Subcutaneous adipose tissue (tissue), 4 donors: ENCODE results near the gene RPL3. TPM values are rescaled to one million over a fixed set of nuclear protein-coding genes. Genes with fewer than 3 reads are reported as not detected.

Experiments
- CTCF ChIP-seq: fragments of 450-650 bp; IDR thresholded peaks from one replicate; pipeline ENCODE4 v1.5.1; 2016; ENCODE audit warnings: low read depth, mild to moderate bottlenecking, control low read depth, antibody characterized with exemption, moderate library complexity
- total RNA-seq, 4 donors: library from RNA; depleted of rRNA; stranded (reverse); fragments of >200 nt; gene quantifications; one replicate each; pipeline ENCODE4 v1.1.0, GENCODE V29; 2016

RPL3 gene
- total RNA-seq, 4 donors from 2014 or later: 1,287 to 1,894 (median 1,495) TPM

GRCh38 chr22:39309881-39310714, 9.3 kb downstream of the RPL3 start:
- TF ChIP-seq CTCF: no peak

DNA sequence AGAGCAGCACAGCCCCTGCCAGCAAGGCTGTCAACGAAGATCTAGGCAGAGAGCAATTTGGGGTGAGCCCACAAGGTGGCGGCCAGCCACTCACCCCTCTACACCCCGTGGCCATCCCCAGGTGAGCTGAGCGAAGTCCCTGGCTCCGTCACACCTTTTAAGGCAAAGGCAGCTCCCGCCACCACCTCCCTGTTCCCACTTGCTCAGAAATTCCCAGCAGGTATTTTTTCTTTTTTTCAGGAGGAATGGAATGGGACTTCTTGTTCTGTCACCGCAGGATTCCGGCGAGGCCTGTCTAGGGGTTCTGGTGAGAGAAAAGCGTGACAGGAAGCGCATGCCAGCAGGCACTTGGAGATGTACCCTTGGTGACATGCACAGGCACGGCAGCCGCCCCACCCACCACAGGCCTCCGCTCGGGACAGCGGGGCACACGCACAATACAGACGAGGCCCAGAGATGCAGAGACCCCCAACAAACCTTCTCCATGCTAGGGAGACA, 10.0 kb downstream of the RPL3 start:
- no peak for TF ChIP-seq CTCF

GRCh38 chr22:39308614-39309363, 10.6 kb downstream of the RPL3 start:
- no peak for TF ChIP-seq CTCF

DNA sequence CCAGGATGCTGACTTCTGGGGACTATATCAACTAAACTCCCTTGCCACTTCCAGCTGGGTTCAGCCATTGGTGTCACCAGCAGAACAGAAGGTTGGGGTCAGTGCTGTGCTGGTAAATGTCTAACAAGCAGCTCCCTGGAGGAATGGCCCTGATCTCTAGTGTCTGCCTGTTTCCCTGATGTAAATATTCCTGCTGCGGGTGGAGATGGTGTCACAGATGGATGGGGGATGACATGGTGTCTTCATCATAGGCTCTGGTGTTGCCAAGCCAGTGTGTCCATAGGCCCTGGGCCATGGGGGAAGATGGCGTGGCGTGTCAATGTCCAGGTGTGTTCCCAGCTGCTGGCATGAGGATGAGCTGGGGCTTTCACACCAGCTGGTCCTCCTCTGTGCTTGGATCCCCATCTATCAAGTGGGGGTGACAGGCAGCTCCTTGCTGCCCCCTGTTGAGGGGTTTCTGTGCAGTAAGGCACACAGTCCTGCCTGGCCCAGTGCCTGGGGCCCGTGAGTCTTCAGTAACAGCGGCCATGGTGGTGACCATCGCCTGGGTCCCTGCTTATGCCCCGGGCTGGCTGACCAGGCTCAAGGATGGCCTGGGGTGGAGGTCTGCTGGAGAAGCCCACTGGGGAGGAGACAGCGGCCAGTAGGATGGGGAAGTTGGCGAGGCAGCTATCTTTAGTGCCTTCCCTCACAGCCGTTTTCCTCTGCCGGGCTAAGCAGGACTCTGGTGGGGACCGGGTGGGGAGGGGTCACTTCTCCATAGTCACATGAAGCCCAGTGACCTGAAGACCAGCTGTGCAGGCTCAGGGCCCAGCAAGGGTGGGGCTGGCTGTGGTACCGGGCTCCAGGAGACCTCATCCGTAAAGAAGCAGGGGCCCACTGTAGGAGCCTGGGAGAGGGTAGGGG, 12.7 kb downstream of the RPL3 start:
- no peak for TF ChIP-seq CTCF

DNA sequence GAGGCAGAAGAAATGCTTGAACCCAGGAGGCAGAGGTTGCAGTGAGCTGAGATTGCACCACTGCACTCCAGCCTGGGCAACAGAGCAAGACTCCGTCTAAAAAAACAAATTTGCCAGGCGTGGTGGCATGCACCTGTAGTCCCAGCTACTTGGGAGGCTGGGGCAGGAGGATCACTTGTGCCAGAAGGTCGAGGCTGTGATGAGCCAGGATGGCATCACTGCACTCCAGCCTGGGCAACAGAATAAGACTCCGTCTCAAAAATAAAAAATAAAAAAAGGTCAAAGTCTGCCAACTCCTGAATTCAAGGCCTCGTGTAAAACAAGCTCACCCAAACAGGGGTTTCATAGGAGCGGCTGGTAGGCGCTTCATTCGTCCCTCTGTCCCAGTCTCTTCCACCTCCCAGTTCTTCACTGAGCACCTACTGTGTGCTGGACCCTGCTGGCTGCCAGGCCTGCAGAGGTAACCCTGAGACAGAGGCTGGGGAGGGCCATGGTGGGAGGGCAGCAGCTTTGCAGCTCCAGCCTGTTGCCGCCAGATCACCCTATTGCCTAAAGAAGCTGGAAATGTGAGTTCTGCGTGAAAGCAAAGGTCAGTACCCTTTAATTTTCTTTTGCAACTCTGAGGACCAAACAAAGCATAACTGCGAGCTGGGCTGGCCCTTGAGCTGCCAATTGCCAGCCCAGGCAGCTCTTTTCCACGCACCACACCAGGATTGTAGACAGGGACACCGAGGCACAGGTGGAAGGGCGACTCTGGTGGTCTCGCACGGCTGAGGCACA, 15.3 kb downstream of the RPL3 start:
- no peak for TF ChIP-seq CTCF

- no peak for TF ChIP-seq CTCF
These were observed 16.1 kb downstream of the RPL3 start for GRCh38 chr22:39303358-39303757.
